Measurements from ENCODE around the gene MLNR. TPM values are rescaled to one million over a fixed set of nuclear protein-coding genes. Genes with fewer than 3 reads are reported as not detected.

The MLNR gene
- under 1 TPM in 2 of 9 donors, not detected in 7; 0.50 to 0.75 TPM for total RNA-seq
- not detected for polyA plus RNA-seq
- long read RNA-seq, donor 1 = 0 reads
- long read RNA-seq, donor 2 = 0 reads
- long read RNA-seq, donor 3 = 0 reads

DNA sequence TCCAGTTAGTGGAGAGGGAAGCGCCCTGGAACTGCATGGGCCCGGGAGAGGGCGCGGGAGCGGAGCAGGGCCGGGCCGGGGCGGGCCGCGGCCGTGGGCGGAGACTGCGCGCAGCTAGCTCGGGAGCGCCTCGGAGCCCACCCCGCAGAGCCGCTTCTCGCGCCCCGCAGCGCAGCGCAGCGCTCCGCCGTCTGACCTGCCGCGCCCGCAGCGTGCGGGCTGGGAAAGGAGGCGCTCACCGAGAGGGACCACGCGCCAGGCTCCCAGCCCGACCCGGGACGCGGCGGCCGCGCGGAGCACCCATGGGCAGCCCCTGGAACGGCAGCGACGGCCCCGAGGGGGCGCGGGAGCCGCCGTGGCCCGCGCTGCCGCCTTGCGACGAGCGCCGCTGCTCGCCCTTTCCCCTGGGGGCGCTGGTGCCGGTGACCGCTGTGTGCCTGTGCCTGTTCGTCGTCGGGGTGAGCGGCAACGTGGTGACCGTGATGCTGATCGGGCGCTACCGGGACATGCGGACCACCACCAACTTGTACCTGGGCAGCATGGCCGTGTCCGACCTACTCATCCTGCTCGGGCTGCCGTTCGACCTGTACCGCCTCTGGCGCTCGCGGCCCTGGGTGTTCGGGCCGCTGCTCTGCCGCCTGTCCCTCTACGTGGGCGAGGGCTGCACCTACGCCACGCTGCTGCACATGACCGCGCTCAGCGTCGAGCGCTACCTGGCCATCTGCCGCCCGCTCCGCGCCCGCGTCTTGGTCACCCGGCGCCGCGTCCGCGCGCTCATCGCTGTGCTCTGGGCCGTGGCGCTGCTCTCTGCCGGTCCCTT lies at the start of gene MLNR:
MLNR (plus strand) TSS at position 303 of the 820 bp plus-strand sequence; CDS start at position 303, 0 bp downstream.
- intact Hi-C loops (cut with DNase I) = no loop called here
- Histone ChIP-seq H3K36me3 (no peaks in the 10 kb centered on the region), H3K9me3 (no peaks in the 10 kb centered on the region), H3K4me3 (peak within 1 kb of the TSS; percentile 7 to 56 (median 40)), H3K27ac (no peak within 1 kb of the TSS), H3K4me1 (peaks cover 0 to 16% (median 4%) of the 10 kb centered on the region in 12 donors), H3K27me3 (peaks cover 13 to 57% (median 35%) of the 10 kb centered on the region in 9 donors)
- peak in 3 of 4 donors; percentile 75 to 78 (median 77) for ATAC-seq
- TF ChIP-seq, protein P1, sequence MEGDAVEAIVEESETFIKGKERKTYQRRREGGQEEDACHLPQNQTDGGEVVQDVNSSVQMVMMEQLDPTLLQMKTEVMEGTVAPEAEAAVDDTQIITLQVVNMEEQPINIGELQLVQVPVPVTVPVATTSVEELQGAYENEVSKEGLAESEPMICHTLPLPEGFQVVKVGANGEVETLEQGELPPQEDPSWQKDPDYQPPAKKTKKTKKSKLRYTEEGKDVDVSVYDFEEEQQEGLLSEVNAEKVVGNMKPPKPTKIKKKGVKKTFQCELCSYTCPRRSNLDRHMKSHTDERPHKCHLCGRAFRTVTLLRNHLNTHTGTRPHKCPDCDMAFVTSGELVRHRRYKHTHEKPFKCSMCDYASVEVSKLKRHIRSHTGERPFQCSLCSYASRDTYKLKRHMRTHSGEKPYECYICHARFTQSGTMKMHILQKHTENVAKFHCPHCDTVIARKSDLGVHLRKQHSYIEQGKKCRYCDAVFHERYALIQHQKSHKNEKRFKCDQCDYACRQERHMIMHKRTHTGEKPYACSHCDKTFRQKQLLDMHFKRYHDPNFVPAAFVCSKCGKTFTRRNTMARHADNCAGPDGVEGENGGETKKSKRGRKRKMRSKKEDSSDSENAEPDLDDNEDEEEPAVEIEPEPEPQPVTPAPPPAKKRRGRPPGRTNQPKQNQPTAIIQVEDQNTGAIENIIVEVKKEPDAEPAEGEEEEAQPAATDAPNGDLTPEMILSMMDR (IDR thresholded peaks at IDR 0.05) = peak in 3 of 12 donors; percentile 5 to 28 (median 11)
- no peak for TF ChIP-seq POLR2A (IDR thresholded peaks at IDR 0.05)
- 2 to 10% (median 5%) methylated on average over 37 to 111 of the region's 111 CpGs for WGBS, 4 donors
- peak in 3 of 5 donors; percentile 39 to 70 (median 51) for DNase-seq

DNA sequence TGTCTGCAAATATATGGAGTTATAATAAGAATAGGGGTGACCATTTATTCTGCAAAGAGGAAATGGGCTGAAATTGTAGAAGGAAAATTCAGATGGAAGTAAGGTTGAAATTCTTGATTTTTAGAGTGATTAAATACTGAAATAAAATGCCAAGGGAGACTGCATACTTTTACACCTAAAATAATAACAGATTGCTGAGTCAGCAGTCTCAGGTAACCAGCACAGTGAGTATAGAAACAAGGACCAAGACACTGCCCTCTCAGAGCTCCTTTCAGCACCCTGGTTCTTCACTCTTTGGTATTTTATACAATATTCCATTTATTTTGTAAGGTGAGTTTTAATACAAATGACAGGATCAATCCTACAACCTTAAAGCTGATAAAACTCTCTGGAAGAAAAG lies 48.8 kb upstream of the MLNR start:
- intact Hi-C loops (cut with DNase I) = no loop called here
- no peak for ATAC-seq
- H3K9me3 ChIP-seq = no peaks in the 10 kb centered on the region
- no peaks in the 10 kb centered on the region for H3K27me3 ChIP-seq
- no peak overlapping the region for H3K4me3 ChIP-seq
- peaks cover 0 to 89% (median 76%) of the 10 kb centered on the region in 9 donors for H3K36me3 ChIP-seq
- peaks cover 0 to 3% (median 0%) of the 10 kb centered on the region in 12 donors for H3K4me1 ChIP-seq
- no peak for DNase-seq
- H3K27ac ChIP-seq = no peak overlapping the region
- no peak for TF ChIP-seq POLR2A (IDR thresholded peaks at IDR 0.05)
- TF ChIP-seq, protein P1 (IDR thresholded peaks at IDR 0.05) = no peak

GRCh38 chr13:49183672-49184325 lies 36.3 kb upstream of the MLNR start:
- Histone ChIP-seq H3K9me3 (no peaks in the 10 kb centered on the region), H3K27ac (no peak overlapping the region), H3K36me3 (peaks cover 0 to 97% (median 82%) of the 10 kb centered on the region in 9 donors), H3K27me3 (no peaks in the 10 kb centered on the region), H3K4me3 (no peak overlapping the region), H3K4me1 (peaks cover 0 to 16% (median 0%) of the 10 kb centered on the region in 12 donors)
- intact Hi-C loops (cut with DNase I) = no loop called here
- ATAC-seq (no peak), DNase-seq (no peak)
- TF ChIP-seq, protein P1 (IDR thresholded peaks at IDR 0.05) = no peak
- TF ChIP-seq POLR2A (IDR thresholded peaks at IDR 0.05) = no peak
- WGBS, 4 donors = 38 to 49% (median 43%) methylated on average over 1 of the region's 1 CpG

DNA sequence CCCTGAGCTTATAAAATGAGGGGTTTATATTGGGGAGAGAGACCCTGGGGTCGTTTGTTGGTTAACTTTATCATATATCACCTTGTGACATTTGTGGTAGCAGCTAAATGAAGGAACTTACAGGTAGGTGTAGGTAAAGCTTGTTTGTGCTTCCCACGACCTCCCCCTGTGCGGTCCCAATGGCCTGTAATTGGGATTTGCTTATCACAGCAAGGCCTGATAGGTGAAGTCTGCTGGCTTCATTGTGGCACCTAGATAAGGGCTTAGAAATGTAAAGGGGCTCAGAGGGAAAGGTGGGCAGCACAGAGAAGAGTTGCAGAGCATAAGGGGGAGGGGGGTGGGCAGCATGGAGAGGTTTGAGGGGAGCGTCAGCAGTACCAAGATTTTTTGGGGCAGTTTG lies 35.5 kb upstream of the MLNR start:
- peaks cover 0 to 16% (median 0%) of the 10 kb centered on the region in 12 donors for H3K4me1 ChIP-seq
- peaks cover 0 to 97% (median 82%) of the 10 kb centered on the region in 9 donors for H3K36me3 ChIP-seq
- no peak for TF ChIP-seq POLR2A (IDR thresholded peaks at IDR 0.05)
- TF ChIP-seq, protein P1 (IDR thresholded peaks at IDR 0.05) = no peak
- intact Hi-C loops (cut with DNase I) = no loop called here
- H3K9me3 ChIP-seq = no peaks in the 10 kb centered on the region
- WGBS, 4 donors = 72 to 82% (median 75%) methylated on average over 4 of the region's 4 CpGs
- H3K27ac ChIP-seq = no peak overlapping the region
- DNase-seq (no peak), ATAC-seq (no peak)
- no peak overlapping the region for H3K4me3 ChIP-seq
- no peaks in the 10 kb centered on the region for H3K27me3 ChIP-seq

All from heart left ventricle (tissue), 16 donors.